Nephron (organoid): ENCODE data around the gene PARVB.

Experiments used
- H3K27ac Mint-ChIP-seq, 3 experiments: 2 replicates each; pipeline ENCODE4 v1.8.0; 2020; ENCODE audit warnings: mixed read lengths in 3 of 3, mild to moderate bottlenecking in 2 of 3, moderate library complexity in 1 of 3
- H3K27me3 Mint-ChIP-seq: 2 replicates; pipeline ENCODE4 v1.8.0; 2021; ENCODE audit warnings: low read depth, mild to moderate bottlenecking, moderate library complexity, mixed read lengths
- H3K36me3 Mint-ChIP-seq: 2 replicates; pipeline ENCODE4 v1.8.0; 2020; ENCODE audit warnings: low read depth, mixed read lengths
- H3K4me1 Mint-ChIP-seq: 2 replicates; pipeline ENCODE4 v1.8.0; 2020; ENCODE audit warnings: mixed read lengths
- H3K4me3 Mint-ChIP-seq, 3 experiments: 2 replicates each; pipeline ENCODE4 v1.8.0; 2020; ENCODE audit warnings: mild to moderate bottlenecking in 3 of 3, mixed read lengths in 3 of 3, moderate library complexity in 2 of 3
- H3K9me3 Mint-ChIP-seq: 2 replicates; pipeline ENCODE4 v1.8.0; 2020; ENCODE audit warnings: mixed read lengths
- TF ChIP-seq, protein P1 (sequence below), 3 experiments: fragments of 200-600 bp; sonication (generic); IDR thresholded peaks; one replicate each; pipeline ENCODE4 v1.5.0; 2021; ENCODE audit warnings: antibody characterized with exemption in 3 of 3; ENCODE audit not compliant: unreplicated experiment in 3 of 3

PARVB gene

GRCh38 chr22:44142421-44143104, 118.5 kb downstream of the PARVB start:
- Mint-ChIP-seq H3K4me1 (peaks cover 26% of the 10 kb centered on the region), H3K4me3 (no peak overlapping the region), H3K9me3 (no peaks in the 10 kb centered on the region), H3K27me3 (peaks cover 7% of the 10 kb centered on the region), H3K27ac (no peak overlapping the region), H3K36me3 (peaks cover 12% of the 10 kb centered on the region)
- TF ChIP-seq, protein P1, sequence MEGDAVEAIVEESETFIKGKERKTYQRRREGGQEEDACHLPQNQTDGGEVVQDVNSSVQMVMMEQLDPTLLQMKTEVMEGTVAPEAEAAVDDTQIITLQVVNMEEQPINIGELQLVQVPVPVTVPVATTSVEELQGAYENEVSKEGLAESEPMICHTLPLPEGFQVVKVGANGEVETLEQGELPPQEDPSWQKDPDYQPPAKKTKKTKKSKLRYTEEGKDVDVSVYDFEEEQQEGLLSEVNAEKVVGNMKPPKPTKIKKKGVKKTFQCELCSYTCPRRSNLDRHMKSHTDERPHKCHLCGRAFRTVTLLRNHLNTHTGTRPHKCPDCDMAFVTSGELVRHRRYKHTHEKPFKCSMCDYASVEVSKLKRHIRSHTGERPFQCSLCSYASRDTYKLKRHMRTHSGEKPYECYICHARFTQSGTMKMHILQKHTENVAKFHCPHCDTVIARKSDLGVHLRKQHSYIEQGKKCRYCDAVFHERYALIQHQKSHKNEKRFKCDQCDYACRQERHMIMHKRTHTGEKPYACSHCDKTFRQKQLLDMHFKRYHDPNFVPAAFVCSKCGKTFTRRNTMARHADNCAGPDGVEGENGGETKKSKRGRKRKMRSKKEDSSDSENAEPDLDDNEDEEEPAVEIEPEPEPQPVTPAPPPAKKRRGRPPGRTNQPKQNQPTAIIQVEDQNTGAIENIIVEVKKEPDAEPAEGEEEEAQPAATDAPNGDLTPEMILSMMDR (IDR thresholded peaks at IDR 0.05; ENCODE audit: unreplicated experiment in 3 of 3): no peak

GRCh38 chr22:44143105-44143474, 119.0 kb downstream of the PARVB start:
- Mint-ChIP-seq H3K4me1 (peaks cover 31% of the 10 kb centered on the region), H3K27ac (no peak overlapping the region), H3K4me3 (no peak overlapping the region), H3K36me3 (peaks cover 7% of the 10 kb centered on the region), H3K9me3 (no peaks in the 10 kb centered on the region), H3K27me3 (peaks cover 7% of the 10 kb centered on the region)
- TF ChIP-seq, protein P1 (IDR thresholded peaks at IDR 0.05; ENCODE audit: unreplicated experiment in 3 of 3): no peak

DNA sequence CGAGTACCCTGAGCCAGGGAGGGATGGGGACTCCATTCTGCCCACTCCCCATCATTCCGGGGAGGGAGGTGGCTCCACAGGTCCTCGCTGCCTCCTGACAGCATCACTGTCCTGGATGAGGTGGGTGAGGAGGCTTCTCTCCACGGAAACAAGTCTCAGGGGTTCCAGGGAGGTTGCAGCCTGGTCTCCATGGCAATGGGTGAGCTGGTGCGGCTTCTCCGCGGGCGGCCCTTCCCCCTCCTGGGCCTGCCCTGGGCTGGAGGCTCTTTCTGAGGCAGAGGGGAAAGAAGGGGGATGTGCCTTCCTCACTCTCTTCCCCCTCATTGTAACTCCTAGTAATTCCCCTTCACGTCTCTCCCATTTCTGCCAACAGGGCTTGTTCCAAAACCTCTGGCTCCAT, 119.5 kb downstream of the PARVB start:
- no peaks in the 10 kb centered on the region for H3K9me3 Mint-ChIP-seq
- TF ChIP-seq, protein P1 (IDR thresholded peaks at IDR 0.05; ENCODE audit: unreplicated experiment in 3 of 3): no peak
- H3K36me3 Mint-ChIP-seq: peaks cover 7% of the 10 kb centered on the region
- peaks cover 36% of the 10 kb centered on the region for H3K4me1 Mint-ChIP-seq
- peaks cover 7% of the 10 kb centered on the region for H3K27me3 Mint-ChIP-seq
- H3K27ac Mint-ChIP-seq: no peak overlapping the region
- no peak overlapping the region for H3K4me3 Mint-ChIP-seq

- TF ChIP-seq, protein P1 (IDR thresholded peaks at IDR 0.05; ENCODE audit: unreplicated experiment in 3 of 3): no peak
- Mint-ChIP-seq H3K9me3 (no peaks in the 10 kb centered on the region), H3K27me3 (peaks cover 7% of the 10 kb centered on the region), H3K27ac (no peak overlapping the region), H3K4me3 (no peak overlapping the region), H3K36me3 (peaks cover 3% of the 10 kb centered on the region), H3K4me1 (peaks cover 37% of the 10 kb centered on the region)
Observed at GRCh38 chr22:44144046-44144569, 120.0 kb downstream of the PARVB start.

- H3K4me1 Mint-ChIP-seq: peaks cover 37% of the 10 kb centered on the region
- peaks cover 7% of the 10 kb centered on the region for H3K27me3 Mint-ChIP-seq
- H3K36me3 Mint-ChIP-seq: no peaks in the 10 kb centered on the region
- H3K9me3 Mint-ChIP-seq: no peaks in the 10 kb centered on the region
- no peak overlapping the region for H3K4me3 Mint-ChIP-seq
- TF ChIP-seq, protein P1 (IDR thresholded peaks at IDR 0.05; ENCODE audit: unreplicated experiment in 3 of 3): no peak
- peak overlapping the region in 2 of 3 experiments; percentile 28 to 46 for H3K27ac Mint-ChIP-seq
Observed at GRCh38 chr22:44145544-44145943, 121.4 kb downstream of the PARVB start.
